ENCODE data around the gene UGT8. TPM values are rescaled to one million over a fixed set of nuclear protein-coding genes. Genes with fewer than 3 reads are reported as not detected.

Gene UGT8
- total and polyA plus RNA-seq, 3 donors from 2014 or later, result 4.1 to 6.9 (median 5.6) TPM

DNA sequence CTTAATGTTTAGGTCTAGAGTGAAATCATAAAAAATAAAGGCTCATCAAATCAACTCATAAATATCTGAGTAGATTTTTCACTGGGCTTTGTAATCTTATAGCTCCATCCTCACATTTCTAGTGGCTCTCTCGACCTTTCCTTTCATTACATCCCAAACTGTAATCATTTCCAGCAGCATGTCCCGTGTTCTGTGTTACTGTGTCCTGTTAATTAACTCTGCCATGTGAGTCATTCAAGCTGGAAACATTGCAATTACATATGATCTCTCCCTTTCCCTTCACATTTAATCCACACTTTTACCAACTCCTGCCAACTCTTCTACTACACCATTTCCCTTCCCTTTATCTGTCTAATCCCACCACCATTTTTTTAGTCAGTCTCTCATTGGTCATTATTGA, 75.5 kb downstream of the UGT8 start:
- Histone ChIP-seq H3K4me3 (no peak overlapping the region), H3K27me3 (no peaks in the 10 kb centered on the region), H3K27ac (no peak overlapping the region), H3K4me1 (no peaks in the 10 kb centered on the region), H3K36me3 (ENCODE audit: low read depth, missing control alignments) (no peaks in the 10 kb centered on the region), H3K9me3 (no peaks in the 10 kb centered on the region)
- TF ChIP-seq POLR2A (IDR thresholded peaks at IDR 0.05), result no peak
- TF ChIP-seq, protein P1, sequence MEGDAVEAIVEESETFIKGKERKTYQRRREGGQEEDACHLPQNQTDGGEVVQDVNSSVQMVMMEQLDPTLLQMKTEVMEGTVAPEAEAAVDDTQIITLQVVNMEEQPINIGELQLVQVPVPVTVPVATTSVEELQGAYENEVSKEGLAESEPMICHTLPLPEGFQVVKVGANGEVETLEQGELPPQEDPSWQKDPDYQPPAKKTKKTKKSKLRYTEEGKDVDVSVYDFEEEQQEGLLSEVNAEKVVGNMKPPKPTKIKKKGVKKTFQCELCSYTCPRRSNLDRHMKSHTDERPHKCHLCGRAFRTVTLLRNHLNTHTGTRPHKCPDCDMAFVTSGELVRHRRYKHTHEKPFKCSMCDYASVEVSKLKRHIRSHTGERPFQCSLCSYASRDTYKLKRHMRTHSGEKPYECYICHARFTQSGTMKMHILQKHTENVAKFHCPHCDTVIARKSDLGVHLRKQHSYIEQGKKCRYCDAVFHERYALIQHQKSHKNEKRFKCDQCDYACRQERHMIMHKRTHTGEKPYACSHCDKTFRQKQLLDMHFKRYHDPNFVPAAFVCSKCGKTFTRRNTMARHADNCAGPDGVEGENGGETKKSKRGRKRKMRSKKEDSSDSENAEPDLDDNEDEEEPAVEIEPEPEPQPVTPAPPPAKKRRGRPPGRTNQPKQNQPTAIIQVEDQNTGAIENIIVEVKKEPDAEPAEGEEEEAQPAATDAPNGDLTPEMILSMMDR (IDR thresholded peaks at IDR 0.05), result no peak
- 51 to 67% methylated on average over 2 of the region's 2 CpGs for WGBS, 2 donors
- intact Hi-C loops (cut with DNase I; ENCODE audit: low total_unique reads), result no loop called here
- no peak for DNase-seq

DNA sequence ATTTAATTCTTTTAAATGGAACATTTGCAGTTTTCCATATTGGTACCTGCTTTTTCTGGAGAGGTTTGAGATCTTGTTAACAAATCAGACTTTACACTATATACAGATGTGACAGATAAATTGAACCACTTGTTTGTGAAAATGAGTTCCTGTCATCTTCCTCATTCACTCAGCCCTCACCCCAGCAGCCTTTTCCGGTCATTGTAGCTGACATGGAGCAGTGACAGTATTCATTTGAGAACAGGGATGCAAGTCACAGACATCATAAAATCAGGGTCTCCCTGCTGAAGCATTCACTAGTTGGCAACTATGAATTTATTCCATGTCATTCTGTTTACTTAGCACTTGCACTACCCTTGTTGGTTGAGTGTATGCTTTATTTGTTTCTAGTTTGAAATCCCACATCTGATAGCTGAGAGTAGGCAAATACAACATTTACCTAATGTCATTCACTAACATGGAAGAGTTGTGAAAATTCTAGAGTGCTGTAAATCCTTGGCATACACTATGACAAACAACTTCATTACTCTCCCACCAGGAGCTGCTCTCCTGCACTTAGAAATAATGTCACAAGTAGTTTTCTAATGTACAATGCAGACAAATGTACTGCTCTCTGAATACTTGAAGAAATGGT, 78.9 kb downstream of the UGT8 start:
- Histone ChIP-seq H3K4me1 (no peaks in the 10 kb centered on the region), H3K9me3 (no peaks in the 10 kb centered on the region), H3K36me3 (ENCODE audit: low read depth, missing control alignments) (no peaks in the 10 kb centered on the region), H3K27me3 (no peaks in the 10 kb centered on the region), H3K4me3 (no peak overlapping the region), H3K27ac (no peak overlapping the region)
- TF ChIP-seq POLR2A (IDR thresholded peaks at IDR 0.05), result no peak
- TF ChIP-seq, protein P1 (IDR thresholded peaks at IDR 0.05), result no peak
- intact Hi-C loops (cut with DNase I; ENCODE audit: low total_unique reads), result no loop called here
- no peak for DNase-seq
- WGBS, 2 donors, result 85 to 91% methylated on average over 1 of the region's 1 CpG

DNA sequence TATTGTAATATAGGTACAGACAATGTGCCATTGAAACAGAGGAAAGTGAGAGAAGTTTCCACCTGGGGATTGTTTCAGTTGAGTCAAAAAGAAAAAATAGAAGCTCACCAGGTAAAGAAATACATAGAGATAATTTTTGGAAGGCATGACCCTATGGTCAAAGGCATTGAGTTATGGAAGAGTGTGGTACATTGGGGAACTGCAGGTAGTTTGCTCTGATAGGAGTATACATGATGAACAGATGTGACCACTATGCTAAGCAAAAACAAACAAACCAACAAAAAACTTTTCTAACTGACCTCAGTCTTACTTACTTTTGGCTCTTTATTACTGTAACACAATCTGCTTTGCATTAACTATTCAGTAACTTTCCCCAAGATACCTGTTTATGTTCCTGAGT, 85.9 kb downstream of the UGT8 start:
- TF ChIP-seq, protein P1 (IDR thresholded peaks at IDR 0.05), result no peak
- TF ChIP-seq POLR2A (IDR thresholded peaks at IDR 0.05), result no peak
- no peak overlapping the region for H3K27ac ChIP-seq
- intact Hi-C loops (cut with DNase I; ENCODE audit: low total_unique reads), result no loop called here

DNA sequence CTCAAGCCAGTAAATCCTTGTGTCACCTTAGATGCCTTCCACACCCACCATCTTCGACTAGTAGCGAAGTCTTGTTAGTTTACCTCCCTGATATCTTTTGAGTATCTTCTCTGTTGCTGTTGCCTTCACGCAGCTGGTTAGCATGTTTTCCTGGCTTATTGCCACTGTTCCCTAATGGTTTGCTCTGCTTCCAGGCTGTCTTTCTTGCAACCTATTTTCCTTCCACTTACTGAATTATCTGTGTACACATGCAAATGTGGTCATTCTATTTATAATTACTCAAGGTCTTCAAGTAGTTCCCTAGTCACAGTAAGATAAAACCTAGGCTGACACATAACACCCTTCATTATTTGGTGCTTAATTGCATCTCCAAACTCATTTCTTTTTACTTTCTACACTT, 89.5 kb downstream of the UGT8 start:
- TF ChIP-seq, protein P1 (IDR thresholded peaks at IDR 0.05), result no peak
- no peak for TF ChIP-seq POLR2A (IDR thresholded peaks at IDR 0.05)
- no peaks in the 10 kb centered on the region for H3K27me3 ChIP-seq
- no peaks in the 10 kb centered on the region for H3K4me1 ChIP-seq
- H3K4me3 ChIP-seq, result no peak overlapping the region
- no peaks in the 10 kb centered on the region for H3K36me3 ChIP-seq (ENCODE audit: low read depth, missing control alignments)
- no peaks in the 10 kb centered on the region for H3K9me3 ChIP-seq
- H3K27ac ChIP-seq, result no peak overlapping the region
- intact Hi-C loops (cut with DNase I; ENCODE audit: low total_unique reads), result no loop called here
- no peak for DNase-seq
- WGBS, 2 donors, result 51% methylated on average over 3 of the region's 3 CpGs

More for the DNA sequence above, 85.9 kb downstream of the UGT8 start:
- H3K36me3 ChIP-seq (ENCODE audit: low read depth, missing control alignments), result no peaks in the 10 kb centered on the region
- no peaks in the 10 kb centered on the region for H3K9me3 ChIP-seq
- no peaks in the 10 kb centered on the region for H3K27me3 ChIP-seq
- no peaks in the 10 kb centered on the region for H3K4me1 ChIP-seq
- no peak overlapping the region for H3K4me3 ChIP-seq
- no peak for DNase-seq

DNA sequence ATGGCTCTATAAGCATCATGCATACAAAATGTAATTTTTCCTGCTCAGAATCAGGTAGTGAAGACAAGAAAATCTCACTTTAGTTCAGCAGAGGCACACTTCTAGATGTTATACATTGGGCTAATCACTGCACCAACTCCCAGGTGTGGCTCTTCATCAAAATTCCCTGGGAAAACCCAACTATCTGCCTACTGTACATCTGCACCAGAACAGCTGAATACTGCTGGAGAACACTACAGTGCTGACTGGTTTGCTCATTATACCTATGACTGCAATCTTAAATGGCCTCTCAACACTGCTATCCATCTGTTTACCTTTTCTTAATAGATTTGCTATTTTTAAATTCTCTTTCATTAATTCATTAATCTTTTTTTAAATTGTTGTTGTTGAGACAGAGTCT, 92.0 kb downstream of the UGT8 start:
- H3K27me3 ChIP-seq, result no peaks in the 10 kb centered on the region
- H3K4me3 ChIP-seq, result no peak overlapping the region
- no peaks in the 10 kb centered on the region for H3K9me3 ChIP-seq
- H3K27ac ChIP-seq, result no peak overlapping the region
- no peaks in the 10 kb centered on the region for H3K4me1 ChIP-seq
- no peak for TF ChIP-seq POLR2A (IDR thresholded peaks at IDR 0.05)
- TF ChIP-seq, protein P1 (IDR thresholded peaks at IDR 0.05), result no peak
- intact Hi-C loops (cut with DNase I; ENCODE audit: low total_unique reads), result no loop called here
- no peaks in the 10 kb centered on the region for H3K36me3 ChIP-seq (ENCODE audit: low read depth, missing control alignments)
- no peak for DNase-seq

Measured in testis (tissue), 3 donors.